ENCODE data around the gene ZCCHC10.
A peak's percentile ranks its signal among the peaks of the same experiment; 100 is the strongest.
"Not testable (repeated sequence)": the region's sequence is repeated elsewhere in the genome, so short reads cannot be mapped to it uniquely, and the experiment has no call there.

The ZCCHC10 gene

GRCh38 chr5:132979367-132979940 lies 46.9 kb downstream of the ZCCHC10 start:
- DNase-seq (ENCODE audit: low read depth in 2 of 2, low spot score in 1 of 2): no peak

- DNase-seq (ENCODE audit: low read depth in 2 of 2, low spot score in 1 of 2): no peak
These were observed 49.5 kb downstream of the ZCCHC10 start for GRCh38 chr5:132976852-132977251.

- DNase-seq (ENCODE audit: low read depth in 2 of 2, low spot score in 1 of 2): not testable (repeated sequence)
These were observed 53.9 kb downstream of the ZCCHC10 start for GRCh38 chr5:132972436-132972828.

- DNase-seq (ENCODE audit: low read depth in 2 of 2, low spot score in 1 of 2): no peak
These were observed 54.6 kb downstream of the ZCCHC10 start for GRCh38 chr5:132971483-132972435.

DNA sequence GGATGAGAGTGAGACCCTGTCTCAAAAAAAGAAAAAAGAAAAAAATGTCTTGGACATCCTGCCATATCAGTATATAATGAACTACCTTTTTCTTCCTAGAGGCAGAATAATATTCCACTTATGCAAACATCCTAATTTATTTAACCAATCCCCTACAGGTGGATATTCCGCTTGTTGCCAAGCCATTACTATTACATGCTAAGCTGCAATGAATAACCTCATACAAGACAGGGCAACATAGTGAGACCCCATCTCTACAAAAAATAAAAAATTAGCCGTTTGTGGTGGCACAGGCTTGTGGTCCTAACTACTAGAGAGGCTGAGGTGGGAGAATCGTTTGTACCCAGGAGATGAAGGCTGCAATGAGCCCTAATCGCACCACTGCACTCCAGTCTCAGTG lies 61.2 kb downstream of the ZCCHC10 start:
- DNase-seq (ENCODE audit: low read depth in 2 of 2, low spot score in 1 of 2): no peak

DNA sequence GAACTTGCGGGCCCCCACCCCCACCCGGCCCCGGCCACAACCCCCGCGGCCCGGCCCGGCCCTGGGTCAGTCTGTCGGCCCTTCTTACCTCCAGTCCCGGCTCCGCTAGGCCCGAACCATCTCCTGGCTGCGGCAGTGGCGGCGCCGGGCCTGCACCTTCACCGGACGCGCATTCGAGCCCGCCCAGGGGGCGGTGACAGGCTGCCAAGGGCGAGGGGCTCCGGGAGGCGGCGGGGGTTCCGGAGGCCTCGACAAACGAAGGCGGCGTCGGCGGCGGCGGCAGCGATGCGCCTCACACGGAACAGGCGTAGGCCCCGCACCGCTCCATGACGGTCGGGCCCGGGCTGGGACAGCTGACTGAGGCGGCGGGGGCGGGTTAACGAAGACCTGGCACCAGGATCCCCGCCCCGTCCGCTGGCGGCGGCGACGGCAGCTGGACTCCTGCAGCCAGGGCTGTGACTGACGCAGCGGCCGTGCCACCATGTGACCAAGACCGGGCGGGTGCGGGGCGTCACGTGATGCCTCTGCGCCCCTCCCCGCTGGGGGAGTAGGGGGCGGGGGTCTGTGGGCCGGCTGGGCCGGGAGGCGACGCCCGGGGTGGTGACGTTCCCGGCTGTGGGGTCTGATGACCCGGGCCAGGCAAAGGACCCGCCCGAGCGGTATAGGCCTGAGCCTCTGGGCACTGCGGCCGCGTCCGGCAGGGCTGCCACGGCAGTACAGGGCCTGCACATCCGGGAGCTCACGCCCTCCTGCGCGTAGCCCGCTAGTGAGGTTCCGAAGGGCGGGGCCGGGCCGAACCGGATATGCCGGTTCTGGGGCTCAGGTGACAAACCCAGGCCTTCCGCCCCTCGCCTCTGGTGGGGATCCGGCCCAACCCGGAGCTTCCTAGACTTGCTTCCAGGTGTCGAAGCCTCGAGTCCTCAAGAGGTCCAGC lies 62.9 kb downstream of the ZCCHC10 start, which contains the start of gene AFF4:
Gene AFF4, minus strand, starts transcription at position 464 of the 934 bp plus-strand sequence. CDS start 26,445 bp downstream, outside the sequence.
- peak; percentile 49 to 78 for DNase-seq (ENCODE audit: low read depth in 2 of 2, low spot score in 1 of 2)

GRCh38 chr5:132962429-132963021 lies 63.8 kb downstream of the ZCCHC10 start:
- no peak for DNase-seq (ENCODE audit: low read depth in 2 of 2, low spot score in 1 of 2)

- DNase-seq (ENCODE audit: low read depth in 2 of 2, low spot score in 1 of 2): no peak
These were observed 64.5 kb downstream of the ZCCHC10 start for GRCh38 chr5:132961887-132962286.

- not testable (repeated sequence) for DNase-seq (ENCODE audit: low read depth in 2 of 2, low spot score in 1 of 2)
These were observed 65.1 kb downstream of the ZCCHC10 start for GRCh38 chr5:132961123-132961815.

- not testable (repeated sequence) for DNase-seq (ENCODE audit: low read depth in 2 of 2, low spot score in 1 of 2)
These were observed 70.1 kb downstream of the ZCCHC10 start for GRCh38 chr5:132956166-132956799.

GRCh38 chr5:132953710-132954109 lies 72.6 kb downstream of the ZCCHC10 start:
- no peak for DNase-seq (ENCODE audit: low read depth in 2 of 2, low spot score in 1 of 2)

- no peak for DNase-seq (ENCODE audit: low read depth in 2 of 2, low spot score in 1 of 2)
These were observed 73.5 kb downstream of the ZCCHC10 start for GRCh38 chr5:132952829-132953228.

DNA sequence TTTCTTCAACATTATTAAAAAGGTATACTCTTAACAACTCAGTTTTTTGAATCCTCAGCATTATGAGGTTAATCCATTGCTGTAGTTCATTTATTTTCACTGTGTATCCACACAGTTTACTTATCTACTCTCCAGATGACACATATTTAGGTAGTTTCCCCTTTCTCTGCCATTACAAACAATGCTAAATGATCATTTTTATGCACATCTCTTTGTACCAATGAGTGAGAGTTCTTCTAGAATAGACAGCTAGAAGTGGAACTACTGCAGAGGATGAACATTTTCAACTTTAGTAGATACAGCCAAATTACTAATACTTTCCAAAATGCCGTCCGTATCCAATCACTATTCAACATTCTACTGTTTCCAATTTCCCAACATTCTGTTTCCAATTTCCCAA lies 74.5 kb downstream of the ZCCHC10 start:
- DNase-seq (ENCODE audit: low read depth in 2 of 2, low spot score in 1 of 2): no peak

DNA sequence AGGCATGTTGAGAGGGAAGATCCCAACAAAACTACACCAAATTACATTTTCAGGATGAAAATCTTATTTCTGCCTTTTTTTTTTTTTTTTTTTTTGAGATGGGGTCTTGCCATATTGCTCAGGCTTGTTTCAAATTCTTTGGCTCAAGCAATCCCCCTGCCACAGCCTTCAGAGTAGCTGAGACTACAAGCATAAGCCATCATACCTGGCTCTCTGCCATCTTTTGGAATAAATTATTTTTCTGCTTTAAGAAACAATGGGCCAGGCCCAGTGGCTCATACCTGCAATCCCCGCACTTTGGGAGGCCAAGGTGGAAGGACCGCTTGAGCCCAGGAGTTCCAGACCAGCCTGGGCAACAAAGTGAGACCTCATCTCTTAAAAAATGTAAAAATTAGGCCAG lies 77.2 kb downstream of the ZCCHC10 start:
- no peak for DNase-seq (ENCODE audit: low read depth in 2 of 2, low spot score in 1 of 2)

DNA sequence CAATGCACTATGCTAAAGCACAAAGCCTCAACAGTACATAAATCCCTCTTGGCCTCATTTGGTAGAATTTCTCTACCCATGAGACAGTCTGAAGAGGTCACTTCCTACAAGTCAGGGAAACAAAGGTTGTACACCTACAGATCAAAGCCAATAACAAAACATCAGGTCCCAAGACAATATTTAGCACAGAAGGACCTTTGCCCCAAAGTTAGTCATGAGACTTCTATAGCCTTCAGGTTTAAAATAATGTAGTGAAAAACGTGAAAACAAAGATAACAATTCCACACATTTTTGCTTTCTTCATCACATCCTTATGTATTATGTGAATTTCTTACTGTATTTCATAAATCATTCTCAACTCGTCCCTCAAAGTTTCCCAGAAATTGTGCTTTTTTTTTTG lies 78.7 kb downstream of the ZCCHC10 start:
- no peak for DNase-seq (ENCODE audit: low read depth in 2 of 2, low spot score in 1 of 2)
